OCI-LY3 (cell line): ENCODE results near the gene ARL13B.

Source experiments
- CTCF ChIP-seq: fragments of 200-600, 300-600 bp; sonication (generic); IDR thresholded peaks from 2 replicates; pipeline ENCODE4 v1.5.1; 2014; ENCODE audit warnings: antibody characterized with exemption, low read length, low read depth
- EZH2phosphoT487 ChIP-seq: fragments of 200-600 bp; shearing (Covaris generic); IDR thresholded peaks from 2 replicates; pipeline ENCODE4 v1.6.1; 2018; ENCODE audit warnings: antibody characterized with exemption, mixed run types, low read depth

GRCh38 chr3:93979850-93980676, at the start of gene ARL13B:
- TF ChIP-seq CTCF (no peak), EZH2phosphoT487 (no peak)
